H1 (cell line): Measurements from ENCODE around the gene DLK1. TPM values are rescaled to one million over a fixed set of nuclear protein-coding genes. Genes with fewer than 3 reads are reported as not detected.
A peak's percentile ranks its signal among the peaks of the same experiment; 100 is the strongest.

ENCODE experiments used
- CTCF ChIA-PET: fragments of 300-600 bp; sonication (Branson Sonifier 250); formaldehyde crosslinking; loops from one replicate; lab custom pipeline; 2021; ENCODE audit not compliant: partially characterized antibody; lab: Charles Lee
- POLR2A ChIA-PET: fragments of 300-600 bp; sonication (Branson Sonifier 250); formaldehyde crosslinking; loops from one replicate; lab custom pipeline; 2021; ENCODE audit warnings: inconsistent platforms; ENCODE audit not compliant: partially characterized antibody; lab: Charles Lee
- DNase-seq, 2 experiments: peaks; one replicate each; pipeline versions ENCODE4 v3.0.0 to v3.0.0-alpha.2; 2010 to 2022; ENCODE audit warnings: low spot score in 2 of 2, low read depth in 1 of 2, mixed read lengths in 1 of 2
- FAIRE-seq: peaks from 2 replicates; lab custom pipeline; 2011; peaks lifted over from hg19 to GRCh38; lab: Jason Lieb, UNC
- H2AFZ ChIP-seq: 2 replicates; pipeline ENCODE4 v1.8.1; 2012; ENCODE audit warnings: low read length, inconsistent platforms
- H2AK5ac ChIP-seq: 2 replicates; pipeline ENCODE4 v1.6.1; 2013; ENCODE audit warnings: low read depth, low read length
- H2BK120ac ChIP-seq: replicated peaks from 2 replicates; pipeline ENCODE3; 2013; ENCODE audit warnings: low read depth, low read length, inconsistent platforms
- H2BK12ac ChIP-seq: 2 replicates; pipeline ENCODE4 v1.6.1; 2013; ENCODE audit warnings: low read depth, low read length
- H2BK15ac ChIP-seq: 2 replicates; pipeline ENCODE4 v1.6.1; 2013; ENCODE audit warnings: low read length
- H2BK20ac ChIP-seq: 2 replicates; pipeline ENCODE4 v1.6.1; 2013; ENCODE audit warnings: low read length
- H2BK5ac ChIP-seq: 2 replicates; pipeline ENCODE4 v1.6.1; 2013; ENCODE audit warnings: low read depth, low read length
- H3K14ac ChIP-seq: 2 replicates; pipeline ENCODE4 v1.6.1; 2013; ENCODE audit warnings: inconsistent platforms; ENCODE audit not compliant: insufficient read length
- H3K18ac ChIP-seq: 2 replicates; pipeline ENCODE4 v1.6.1; 2013; ENCODE audit warnings: low read length; ENCODE audit errors: extremely low read depth
- H3K23ac ChIP-seq: 2 replicates; pipeline ENCODE4 v1.6.1; 2013; ENCODE audit warnings: inconsistent platforms; ENCODE audit not compliant: insufficient read length
- H3K23me2 ChIP-seq: 2 replicates; pipeline ENCODE4 v1.6.1; 2013; ENCODE audit warnings: low read depth, low read length
- H3K27ac ChIP-seq: 2 replicates; pipeline ENCODE4 v1.6.1; 2011; ENCODE audit warnings: low read depth, low read length, inconsistent platforms
- H3K27me3 ChIP-seq, 4 experiments: replicated peaks in 1 of 4; 1 replicate in 1 of 4; 2 replicates in 3 of 4; pipeline versions ENCODE4 v1.6.1 to v1.8.1; 2011 to 2013; ENCODE audit warnings: low read length in 3 of 4, mild to moderate bottlenecking in 3 of 4, inconsistent platforms in 2 of 4, mixed read lengths in 2 of 4, moderate library complexity in 1 of 4; ENCODE audit not compliant: control insufficient read depth in 3 of 4, insufficient read depth in 3 of 4; ENCODE audit errors: extremely low read depth in 1 of 4
- H3K36me3 ChIP-seq, 4 experiments: 2 replicates each; pipeline versions ENCODE4 v1.6.1 to v1.8.1; 2011 to 2013; ENCODE audit warnings: mild to moderate bottlenecking in 4 of 4, low read length in 3 of 4, moderate library complexity in 2 of 4, control low read depth in 1 of 4, inconsistent platforms in 1 of 4; ENCODE audit not compliant: insufficient read depth in 4 of 4, control insufficient read depth in 2 of 4
- H3K4ac ChIP-seq: replicated peaks from 2 replicates; pipeline ENCODE3; 2013; ENCODE audit warnings: low read length, low read depth, mixed read lengths, inconsistent platforms; ENCODE audit not compliant: insufficient read length
- H3K4me1 ChIP-seq, 4 experiments: replicated peaks in 1 of 4; 1 replicate in 1 of 4; 2 replicates in 3 of 4; pipeline versions ENCODE4 v1.6.1 to v1.8.1; 2011 to 2013; ENCODE audit warnings: low read length in 3 of 4, inconsistent platforms in 2 of 4, mixed read lengths in 1 of 4; ENCODE audit not compliant: insufficient read depth in 4 of 4, control insufficient read depth in 3 of 4
- H3K4me2 ChIP-seq, 2 experiments: 2 replicates each; pipeline versions ENCODE4 v1.6.1 to v1.8.1; 2011 to 2013; ENCODE audit warnings: low read depth in 2 of 2, low read length in 2 of 2, control low read depth in 1 of 2, inconsistent platforms in 1 of 2, mild to moderate bottlenecking in 1 of 2; ENCODE audit not compliant: insufficient read depth in 1 of 2
- H3K4me3 ChIP-seq, 4 experiments: fragments of 200-600, 300-600 bp in 1 of 4; sonication (generic), shearing (Covaris generic), sonication (Bioruptor Twin) in 1 of 4; 2 replicates each; pipeline versions ENCODE4 v1.5.1 to v1.8.1; 2011 to 2016; ENCODE audit warnings: low read length in 4 of 4, low read depth in 3 of 4, control low read depth in 2 of 4, inconsistent platforms in 2 of 4, mild to moderate bottlenecking in 2 of 4, mixed read lengths in 1 of 4, moderate library complexity in 1 of 4; ENCODE audit not compliant: insufficient read depth in 2 of 4; ENCODE audit errors: extremely low read depth in 1 of 4
- H3K56ac ChIP-seq: replicated peaks from 2 replicates; pipeline ENCODE3; 2013; ENCODE audit warnings: low read depth, mild to moderate bottlenecking, mixed read lengths, low read length, inconsistent platforms; ENCODE audit not compliant: insufficient read length
- H3K79me1 ChIP-seq: 2 replicates; pipeline ENCODE4 v1.6.1; 2013; ENCODE audit warnings: low read depth, low read length, control low read depth
- H3K79me2 ChIP-seq, 2 experiments: 2 replicates each; pipeline versions ENCODE4 v1.6.1 to v1.8.1; 2012 to 2013; ENCODE audit warnings: low read length in 2 of 2, mild to moderate bottlenecking in 2 of 2, inconsistent platforms in 1 of 2; ENCODE audit not compliant: insufficient read depth in 2 of 2, control insufficient read depth in 1 of 2
- H3K9ac ChIP-seq, 4 experiments: replicated peaks in 1 of 4; 1 replicate in 1 of 4; 2 replicates in 3 of 4; pipeline versions ENCODE4 v1.6.1 to v1.8.1; 2011 to 2013; ENCODE audit warnings: low read depth in 3 of 4, low read length in 3 of 4, control low read depth in 2 of 4, mild to moderate bottlenecking in 2 of 4, moderate library complexity in 2 of 4, inconsistent platforms in 1 of 4; ENCODE audit errors: extremely low read depth in 1 of 4
- H3K9me3 ChIP-seq, 2 experiments: 2 replicates each; pipeline versions ENCODE4 v1.6.1 to v1.8.1; 2012 to 2013; ENCODE audit warnings: mild to moderate bottlenecking in 2 of 2, moderate library complexity in 2 of 2, control low read depth in 1 of 2, inconsistent platforms in 1 of 2, low read depth in 1 of 2, low read length in 1 of 2, mixed read lengths in 1 of 2; ENCODE audit not compliant: insufficient read depth in 2 of 2
- H4K20me1 ChIP-seq, 2 experiments: replicated peaks in 1 of 2; 2 replicates each; pipeline versions ENCODE3 to v1.8.1; 2011 to 2013; ENCODE audit warnings: inconsistent platforms in 2 of 2, low read length in 2 of 2, mild to moderate bottlenecking in 1 of 2; ENCODE audit not compliant: insufficient read depth in 2 of 2, control insufficient read depth in 1 of 2
- H4K5ac ChIP-seq: 2 replicates; pipeline ENCODE4 v1.6.1; 2013; ENCODE audit warnings: low read length, low read depth, mixed read lengths, inconsistent platforms; ENCODE audit not compliant: insufficient read length
- H4K8ac ChIP-seq: 2 replicates; pipeline ENCODE4 v1.8.0; 2013; ENCODE audit warnings: mild to moderate bottlenecking, moderate library complexity, low read length, inconsistent platforms; ENCODE audit not compliant: insufficient read depth; ENCODE audit errors: extremely low read depth
- H4K91ac ChIP-seq: replicated peaks from 2 replicates; pipeline ENCODE3; 2013; ENCODE audit warnings: low read length, mixed read lengths, inconsistent platforms; ENCODE audit not compliant: insufficient read length
- BACH1 ChIP-seq: IDR thresholded peaks from 2 replicates; pipeline ENCODE4 v1.6.1; 2012; ENCODE audit warnings: low read length, improper control_type of control experiment
- BCL11A ChIP-seq, 2 experiments: IDR thresholded peaks; one replicate each; pipeline ENCODE4 v1.6.1; 2011; ENCODE audit warnings: low read depth in 2 of 2, low read length in 2 of 2, mild to moderate bottlenecking in 2 of 2
- CHD1 ChIP-seq: IDR thresholded peaks from 2 replicates; pipeline ENCODE4 v1.6.1; 2012; ENCODE audit warnings: low read depth, low read length, improper control_type of control experiment
- RFX5 ChIP-seq: IDR thresholded peaks from 2 replicates; pipeline ENCODE4 v1.6.1; 2011; ENCODE audit warnings: low read depth, low read length, improper control_type of control experiment, borderline replicate concordance
- SIRT6 ChIP-seq: IDR thresholded peaks from one replicate; pipeline ENCODE4 v1.7.1; 2012; ENCODE audit warnings: low read length, inconsistent platforms
- WGBS, 2 experiments: shearing (Covaris generic) in 1 of 2; methylation state at CpG; one replicate each; pipeline versions ENCODE4 v1.1.6 to v1.1.7; 2013 to 2015; ENCODE audit warnings: low lambda C conversion rate in 2 of 2, mixed read lengths in 2 of 2, inconsistent platforms in 1 of 2, low coverage in 1 of 2, missing lambda C conversion rate in 1 of 2; ENCODE audit not compliant: insufficient replicate concordance in 2 of 2, insufficient coverage in 1 of 2, insufficient read length in 1 of 2; ENCODE audit errors: extremely low coverage in 1 of 2, missing lambda C conversion rate in 1 of 2; 5-methylcytosine and 5-hydroxymethylcytosine counted together
- polyA plus RNA-seq, 7 experiments: library from polyadenylated mRNA; depleted of rRNA in 3 of 7; stranded (reverse) in 5 of 7; unstranded in 2 of 7; fragments of >200 nt in 5 of 7; fragments of 200-250 nt in 2 of 7; gene quantifications; 1 replicate in 5 of 7; 2 replicates in 1 of 7; 4 replicates in 1 of 7; pipeline versions ENCODE4 v1.2.1 to v1.2.3, GENCODE V29; 2011 to 2013; ENCODE audit warnings: missing spikeins in 2 of 7, mixed read lengths in 2 of 7
- total RNA-seq: library from RNA; stranded (reverse); fragmentation: NEBNext Ultra II Directional; extraction: Animal tissue kit (Norgen Biotek cat#: 25700); gene quantifications from 2 replicates; pipeline ENCODE4 v1.2.1, GENCODE V29; 2021

The DLK1 gene
- total and polyA plus RNA-seq, 2 of the 8 experiments (the other 6 are each of a cell fraction or from before 2014, with no cell fraction given), result 1.3 to 2.4 TPM

DNA sequence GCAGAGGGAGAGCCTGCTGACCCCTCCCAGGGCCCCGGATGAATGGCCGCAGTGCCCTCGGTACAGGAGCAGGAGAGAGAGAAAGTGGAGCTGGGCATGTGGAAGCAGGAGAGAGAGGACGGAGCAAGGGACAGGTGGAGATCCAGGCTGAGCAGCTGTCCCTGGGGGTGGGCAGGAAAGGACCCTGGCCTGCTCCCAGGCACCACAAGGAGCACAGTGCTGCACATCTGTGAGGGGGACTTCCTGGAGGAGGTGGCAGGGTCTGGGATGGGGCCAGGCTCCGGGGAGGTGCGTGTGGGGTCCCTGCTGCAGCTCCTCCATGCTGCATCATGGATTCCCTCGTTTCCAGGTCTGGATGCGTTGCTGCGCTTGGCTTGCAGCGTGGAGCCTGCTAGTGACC, 13.0 kb upstream of the DLK1 start:
- H3K4me2 ChIP-seq, result no peak overlapping the region

More for the DNA sequence above, 13.0 kb upstream of the DLK1 start:
- H4K91ac ChIP-seq, result no peak overlapping the region
- no peak overlapping the region for H3K18ac ChIP-seq
- FAIRE-seq (no peak), DNase-seq (no peak)
- no peak overlapping the region for H2BK15ac ChIP-seq
- H3K56ac ChIP-seq, result no peak overlapping the region
- H3K9ac ChIP-seq, result no peak overlapping the region
- H3K14ac ChIP-seq, result no peak overlapping the region
- no peak overlapping the region for H3K4ac ChIP-seq
- H3K27me3 ChIP-seq, result peaks cover 2 to 19% (median 12%) of the 10 kb centered on the region in 4 experiments
- peaks cover 0 to 21% (median 10%) of the 10 kb centered on the region in 4 experiments; a peak in 5 of 7 replicates for H3K4me1 ChIP-seq
- no peaks in the 10 kb centered on the region for H3K36me3 ChIP-seq
- no peak overlapping the region for H4K8ac ChIP-seq
- no peak overlapping the region for H4K5ac ChIP-seq
- H2AFZ ChIP-seq, result no peak overlapping the region
- H3K4me3 ChIP-seq, result no peak overlapping the region
- no peak overlapping the region for H3K23ac ChIP-seq
- no peak overlapping the region for H2BK20ac ChIP-seq
- no peak overlapping the region for H2BK120ac ChIP-seq
- ChIA-PET CTCF (interaction anchor here (0.6 to 1.6 kb wide), 3 partner anchors 8 to 48 kb away, joined by 4 read pairs; no protein-coding TSS in a partner anchor), POLR2A (no interaction called here)
- H3K9me3 ChIP-seq, result no peaks in the 10 kb centered on the region
- H4K20me1 ChIP-seq, result no peaks in the 10 kb centered on the region
- H3K79me1 ChIP-seq, result no peaks in the 10 kb centered on the region
- H2BK12ac ChIP-seq, result 0 out of 2 replicates have a peak overlapping the region, but pooled peaks have one; percentile 17
- 82% methylated on average over 8 of the region's 10 CpGs; no CpG with 5 or more reads in 1 of the 2 experiments for WGBS, 2 experiments
- H3K27ac ChIP-seq, result no peak overlapping the region
- H2AK5ac ChIP-seq, result no peak overlapping the region
- H3K79me2 ChIP-seq, result no peaks in the 10 kb centered on the region
- TF ChIP-seq CHD1 (no peak), SIRT6 (no peak), BCL11A (IDR thresholded peaks at IDR 0.05; ENCODE audit: low read depth in 2 of 2, low read length in 2 of 2) (no peak), BACH1 (no peak), RFX5 (no peak)
- TF ChIP-seq, all 59 proteins: peak for 0
- Histone ChIP-seq H2BK5ac (no peak overlapping the region), H3K23me2 (peaks cover 3% of the 10 kb centered on the region; the same call in 1 of the 2 replicates)
